Right lobe of liver (tissue), 6 donors: ENCODE data around the gene SELENOP. TPM values are rescaled to one million over a fixed set of nuclear protein-coding genes. Genes with fewer than 3 reads are reported as not detected.

Experiments
- ATAC-seq, 4 donors: fragments of 200-7000 bp; cut with Tn5 transposase; one replicate each; pipeline ENCODE4 v1.9.1; 2020; ENCODE audit warnings: mild to moderate bottlenecking in 4 of 4, moderate library complexity in 4 of 4
- DNase-seq, 3 donors: peaks; one replicate each; pipeline ENCODE4 v3.0.0-alpha.2; 2020
- H3K27ac ChIP-seq, 3 donors: fragments of 200-600 bp; one replicate each; pipeline ENCODE4 v1.8.0; 2022
- H3K27me3 ChIP-seq, 2 donors: fragments of 200-600 bp; one replicate each; pipeline ENCODE4 v1.8.0; 2022
- H3K36me3 ChIP-seq, 4 donors: fragments of 200-600 bp; sonication (generic) in 1 of 4; one replicate each; pipeline versions ENCODE4 v1.5.1 to v1.8.0; 2017 to 2022; ENCODE audit warnings: control low read depth in 1 of 4
- H3K4me1 ChIP-seq, 4 donors: fragments of 200-600 bp; sonication (generic) in 1 of 4; one replicate each; pipeline versions ENCODE4 v1.5.1 to v1.8.0; 2017 to 2022; ENCODE audit warnings: control low read depth in 1 of 4
- H3K4me3 ChIP-seq, 3 donors: fragments of 200-600 bp; one replicate each; pipeline ENCODE4 v1.8.0; 2022
- H3K9me3 ChIP-seq, 4 donors: fragments of 200-600 bp; sonication (generic) in 1 of 4; one replicate each; pipeline versions ENCODE4 v1.5.1 to v1.8.0; 2017 to 2022; ENCODE audit warnings: control low read depth in 1 of 4
- POLR2A ChIP-seq: fragments of 450-650 bp; IDR thresholded peaks from one replicate; pipeline ENCODE4 v1.6.1; 2017; ENCODE audit warnings: antibody characterized with exemption, mild to moderate bottlenecking
- WGBS: methylation state at CpG from one replicate; pipeline ENCODE4 v1.1.6; 2018; ENCODE audit warnings: low coverage, low lambda C conversion rate; ENCODE audit not compliant: insufficient coverage; ENCODE audit errors: missing lambda C conversion rate; 5-methylcytosine and 5-hydroxymethylcytosine counted together
- intact Hi-C, 2 donors: fragments of 100-400 bp; cut with DNase I; formaldehyde crosslinking; loops; one replicate each; pipeline versions ENCODE4 v1.11.2 to v1.14.1; 2022
- total RNA-seq, 6 experiments: library from RNA; depleted of rRNA in 2 of 6; stranded (reverse); fragments of >200 nt in 2 of 6; fragmentation: NEBNext Ultra II Directional in 3 of 6; extraction: Animal tissue kit (Norgen Biotek cat#: 25700) in 3 of 6; gene quantifications; one replicate each; pipeline versions ENCODE4 v1.1.0 to v1.2.4, GENCODE V29; 2016 to 2023
- TF ChIP-seq, protein P1 (sequence below), 4 donors: fragments of 200-600 bp in 3 of 4; fragments of 450-650 bp in 1 of 4; IDR thresholded peaks; one replicate each; pipeline versions ENCODE4 v1.5.1 to v1.8.0; 2016 to 2022; ENCODE audit warnings: antibody characterized with exemption in 4 of 4, mild to moderate bottlenecking in 2 of 4
- donor health status: DM: no; HTN: yes; CAD: no.
- donor health status: DM: no; HTN: no; CAD: no.
- donor health status: DM: no; HTN: no; CAD: no.
- donor health status: DM: no; HTN: yes; CAD: no.
- donor health status: DM: no; HTN: yes; CAD: no.

SELENOP gene
- total RNA-seq, 6 experiments from 2014 or later = 1,892 to 2,891 (median 2,149) TPM

DNA sequence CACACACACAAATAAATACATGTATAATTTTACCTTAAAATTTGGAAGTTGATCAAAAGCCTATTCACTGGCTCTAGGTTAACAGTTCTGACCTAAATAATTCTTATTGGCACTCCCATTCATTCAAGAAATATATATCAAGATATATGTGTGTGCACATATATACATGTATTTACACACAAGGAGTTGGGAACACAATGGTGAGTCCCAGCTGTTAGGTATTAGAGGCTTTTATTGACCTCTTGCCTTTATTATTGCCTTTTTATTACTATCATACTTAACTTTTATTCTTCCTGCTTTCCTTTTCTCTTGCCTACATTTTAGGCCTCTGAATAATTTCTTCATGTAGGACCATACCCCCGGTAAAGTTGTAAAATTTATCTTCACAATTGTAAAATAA lies 30.1 kb downstream of the SELENOP start:
- peaks cover 0 to 3% (median 0%) of the 10 kb centered on the region in 4 donors for H3K9me3 ChIP-seq
- 71% methylated on average over 1 of the region's 1 CpG for WGBS
- H3K36me3 ChIP-seq = no peaks in the 10 kb centered on the region
- no peak for ATAC-seq
- DNase-seq = no peak
- no peaks in the 10 kb centered on the region for H3K4me1 ChIP-seq
- no peak overlapping the region for H3K27ac ChIP-seq
- TF ChIP-seq POLR2A = no peak
- TF ChIP-seq, protein P1, sequence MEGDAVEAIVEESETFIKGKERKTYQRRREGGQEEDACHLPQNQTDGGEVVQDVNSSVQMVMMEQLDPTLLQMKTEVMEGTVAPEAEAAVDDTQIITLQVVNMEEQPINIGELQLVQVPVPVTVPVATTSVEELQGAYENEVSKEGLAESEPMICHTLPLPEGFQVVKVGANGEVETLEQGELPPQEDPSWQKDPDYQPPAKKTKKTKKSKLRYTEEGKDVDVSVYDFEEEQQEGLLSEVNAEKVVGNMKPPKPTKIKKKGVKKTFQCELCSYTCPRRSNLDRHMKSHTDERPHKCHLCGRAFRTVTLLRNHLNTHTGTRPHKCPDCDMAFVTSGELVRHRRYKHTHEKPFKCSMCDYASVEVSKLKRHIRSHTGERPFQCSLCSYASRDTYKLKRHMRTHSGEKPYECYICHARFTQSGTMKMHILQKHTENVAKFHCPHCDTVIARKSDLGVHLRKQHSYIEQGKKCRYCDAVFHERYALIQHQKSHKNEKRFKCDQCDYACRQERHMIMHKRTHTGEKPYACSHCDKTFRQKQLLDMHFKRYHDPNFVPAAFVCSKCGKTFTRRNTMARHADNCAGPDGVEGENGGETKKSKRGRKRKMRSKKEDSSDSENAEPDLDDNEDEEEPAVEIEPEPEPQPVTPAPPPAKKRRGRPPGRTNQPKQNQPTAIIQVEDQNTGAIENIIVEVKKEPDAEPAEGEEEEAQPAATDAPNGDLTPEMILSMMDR (IDR thresholded peaks at IDR 0.05) = no peak
- H3K27me3 ChIP-seq = no peaks in the 10 kb centered on the region
- intact Hi-C loops = no loop called here
- no peak overlapping the region for H3K4me3 ChIP-seq

DNA sequence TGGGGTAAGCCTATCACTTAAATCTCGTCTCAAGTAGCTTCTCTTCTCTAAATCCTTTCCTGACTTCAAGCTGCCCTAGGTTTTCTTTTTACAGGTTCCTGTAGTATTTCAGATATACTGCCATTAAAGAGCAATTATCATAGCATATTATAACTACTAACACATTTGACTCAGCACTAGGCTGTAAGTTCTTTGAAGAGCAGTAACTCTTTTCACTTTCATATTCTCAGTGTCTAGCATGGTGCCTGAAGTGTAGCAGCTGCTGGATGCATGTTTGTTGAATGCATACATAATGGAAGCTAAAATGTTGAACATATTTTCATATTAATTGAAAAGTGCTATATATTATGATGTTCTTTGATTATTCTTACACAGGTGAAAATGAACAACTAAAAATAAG lies 32.6 kb downstream of the SELENOP start:
- no peak for TF ChIP-seq POLR2A
- TF ChIP-seq, protein P1 (IDR thresholded peaks at IDR 0.05) = no peak
- Histone ChIP-seq H3K27me3 (no peaks in the 10 kb centered on the region), H3K9me3 (no peaks in the 10 kb centered on the region), H3K4me3 (no peak overlapping the region), H3K36me3 (no peaks in the 10 kb centered on the region), H3K4me1 (no peaks in the 10 kb centered on the region), H3K27ac (no peak overlapping the region)
- no peak for DNase-seq
- intact Hi-C loops = no loop called here
- WGBS = 60% methylated on average over 1 of the region's 1 CpG
- ATAC-seq = no peak

DNA sequence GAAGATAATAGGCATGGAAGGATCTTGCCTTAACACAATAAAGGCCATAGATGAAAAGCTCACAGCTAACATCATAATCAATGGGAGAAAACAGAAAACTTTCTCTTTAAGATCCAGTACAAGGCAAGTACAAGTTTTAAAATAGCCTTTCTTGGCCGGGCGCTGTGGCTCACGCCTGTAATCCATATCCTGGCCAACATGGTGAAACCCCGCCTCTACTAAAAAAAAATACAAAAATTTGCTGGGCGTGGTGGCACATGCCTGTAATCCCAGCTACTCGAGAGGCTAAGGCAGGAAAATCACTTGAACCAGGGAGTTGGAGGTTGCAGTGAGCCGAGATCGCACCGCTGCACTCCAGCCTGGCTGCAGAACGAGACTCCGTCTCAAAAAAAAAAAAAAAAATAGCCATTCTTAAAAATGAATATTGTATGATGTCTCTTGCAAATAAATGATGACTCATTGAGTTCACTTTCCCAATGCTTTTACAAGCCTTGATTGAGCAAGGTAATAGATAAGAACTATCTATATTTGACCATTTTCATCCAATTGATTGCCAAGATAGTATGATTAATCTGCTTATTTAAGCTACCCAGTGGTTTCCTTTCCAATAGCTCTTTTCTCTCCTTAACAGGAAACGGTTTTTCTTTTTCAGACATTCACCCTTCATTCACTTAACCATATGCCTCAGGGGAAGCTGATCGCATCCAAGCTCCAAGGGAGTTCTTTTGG lies 39.3 kb downstream of the SELENOP start:
- TF ChIP-seq POLR2A = no peak
- TF ChIP-seq, protein P1 (IDR thresholded peaks at IDR 0.05) = no peak
- WGBS = 86% methylated on average over 13 of the region's 13 CpGs
- DNase-seq = no peak

DNA sequence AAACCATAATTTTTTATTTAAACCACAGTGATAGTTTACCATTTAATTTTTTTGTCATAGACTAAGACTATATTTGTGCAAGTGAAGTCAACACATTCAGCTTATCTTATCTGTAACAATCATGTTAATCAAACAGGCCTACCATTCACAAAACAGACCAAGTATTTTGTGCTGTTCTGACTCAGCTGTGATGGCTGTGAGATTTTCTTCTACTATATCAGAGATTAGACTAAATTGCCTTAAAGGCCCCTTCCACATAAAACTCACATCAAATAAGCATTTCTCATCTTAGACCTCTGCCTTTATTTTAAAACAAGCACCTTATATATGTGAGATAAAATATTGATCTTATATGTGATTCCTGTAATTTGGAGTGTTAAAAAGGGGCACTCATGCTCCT lies 41.7 kb downstream of the SELENOP start:
- peaks cover 0 to 8% (median 0%) of the 10 kb centered on the region in 4 donors for H3K4me1 ChIP-seq
- no peak overlapping the region for H3K27ac ChIP-seq
- intact Hi-C loops = no loop called here
- H3K36me3 ChIP-seq = no peaks in the 10 kb centered on the region
- DNase-seq = no peak
- ATAC-seq = no peak
- no peaks in the 10 kb centered on the region for H3K27me3 ChIP-seq
- TF ChIP-seq, protein P1 (IDR thresholded peaks at IDR 0.05) = no peak
- TF ChIP-seq POLR2A = no peak
- H3K9me3 ChIP-seq = no peaks in the 10 kb centered on the region
- H3K4me3 ChIP-seq = no peak overlapping the region

More for the DNA sequence above, 39.3 kb downstream of the SELENOP start:
- Histone ChIP-seq H3K27ac (no peak overlapping the region), H3K36me3 (no peaks in the 10 kb centered on the region), H3K9me3 (no peaks in the 10 kb centered on the region), H3K27me3 (no peaks in the 10 kb centered on the region), H3K4me1 (peaks cover 0 to 8% (median 0%) of the 10 kb centered on the region in 4 donors), H3K4me3 (no peak overlapping the region)
- peak in 1 of 4 donors; percentile 71 for ATAC-seq
- intact Hi-C loops = no loop called here
